IMR-90 (cell line): ENCODE data around the gene C1QTNF8.
"Not testable (repeated sequence)": the region's sequence is repeated elsewhere in the genome, so short reads cannot be mapped to it uniquely, and the experiment has no call there.

Source experiments
- CTCF ChIP-seq: conservative IDR thresholded peaks from 2 replicates; pipeline ENCODE4 v1.5.1; 2012; ENCODE audit warnings: mild to moderate bottlenecking, low read depth, low read length, improper control_type of control experiment
- POLR2A ChIP-seq: IDR thresholded peaks from 2 replicates; pipeline ENCODE4 v1.6.1; 2012; ENCODE audit warnings: mild to moderate bottlenecking, low read depth, low read length

DNA sequence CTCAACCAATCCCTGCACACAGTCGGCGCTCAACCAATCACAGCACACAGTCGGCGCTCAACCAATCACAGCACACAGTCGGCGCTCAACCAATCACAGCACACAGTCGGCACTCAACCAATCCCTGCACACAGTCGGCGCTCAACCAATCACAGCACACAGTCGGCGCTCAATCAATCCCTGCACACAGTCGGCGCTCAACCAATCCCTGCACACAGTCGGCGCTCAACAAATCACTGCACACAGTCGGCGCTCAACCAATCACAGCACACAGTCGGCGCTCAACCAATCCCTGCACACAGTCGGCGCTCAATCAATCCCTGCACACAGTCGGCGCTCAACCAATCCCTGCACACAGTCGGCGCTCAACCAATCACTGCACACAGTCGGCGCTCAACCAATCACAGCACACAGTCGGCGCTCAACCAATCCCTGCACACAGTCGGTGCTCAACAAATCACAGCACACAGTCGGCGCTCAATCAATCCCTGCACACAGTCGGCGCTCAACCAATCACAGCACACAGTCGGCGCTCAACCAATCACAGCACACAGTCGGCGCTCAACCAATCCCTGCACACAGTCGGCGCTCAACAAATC lies 3.3 kb downstream of the C1QTNF8 start:
- TF ChIP-seq CTCF, POLR2A: not testable (repeated sequence)
